A549 (cell line): ENCODE data around the gene PDE6G.

Experiments used
- CBX2 ChIP-seq: fragments of 200-600 bp; sonication (generic); IDR thresholded peaks from 2 replicates; pipeline ENCODE4 v1.6.1; 2016; ENCODE audit warnings: low read depth, mild to moderate bottlenecking, borderline replicate concordance
- KDM1A ChIP-seq: fragments of 200-600 bp; sonication (generic); IDR thresholded peaks from 2 replicates; pipeline ENCODE4 v1.6.1; 2016; ENCODE audit warnings: low read depth, mild to moderate bottlenecking
- MAFK ChIP-seq: fragments of 450-650 bp; IDR thresholded peaks from 2 replicates; pipeline ENCODE4 v1.6.1; 2014; ENCODE audit not compliant: partially characterized antibody
- POLR2A ChIP-seq: IDR thresholded peaks from 2 replicates; pipeline ENCODE4 v1.6.1; 2012; ENCODE audit warnings: mild to moderate bottlenecking, low read length
- POLR2AphosphoS2 ChIP-seq: conservative IDR thresholded peaks from 2 replicates; pipeline ENCODE4 v1.6.1; 2012; ENCODE audit warnings: low read length, improper control_type of control experiment, inconsistent platforms
- RFX5 ChIP-seq: fragments of 450-650 bp; IDR thresholded peaks from 2 replicates; pipeline ENCODE4 v1.7.1; 2014; ENCODE audit warnings: antibody characterized with exemption, mild to moderate bottlenecking, moderate library complexity
- TF ChIP-seq, protein P1 (sequence below): fragments of >200 bp; sonication (Bioruptor Twin); formaldehyde crosslinking; IDR thresholded peaks from 3 replicates; pipeline ENCODE4 v1.5.1; 2016
- TF ChIP-seq, protein P2 (sequence below): fragments of 450-650 bp; IDR thresholded peaks from 2 replicates; pipeline ENCODE4 v1.6.1; 2014; ENCODE audit warnings: antibody characterized with exemption
- TF ChIP-seq, protein P3 (sequence below): IDR thresholded peaks from 2 replicates; pipeline ENCODE4 v1.6.1; 2012

DNA sequence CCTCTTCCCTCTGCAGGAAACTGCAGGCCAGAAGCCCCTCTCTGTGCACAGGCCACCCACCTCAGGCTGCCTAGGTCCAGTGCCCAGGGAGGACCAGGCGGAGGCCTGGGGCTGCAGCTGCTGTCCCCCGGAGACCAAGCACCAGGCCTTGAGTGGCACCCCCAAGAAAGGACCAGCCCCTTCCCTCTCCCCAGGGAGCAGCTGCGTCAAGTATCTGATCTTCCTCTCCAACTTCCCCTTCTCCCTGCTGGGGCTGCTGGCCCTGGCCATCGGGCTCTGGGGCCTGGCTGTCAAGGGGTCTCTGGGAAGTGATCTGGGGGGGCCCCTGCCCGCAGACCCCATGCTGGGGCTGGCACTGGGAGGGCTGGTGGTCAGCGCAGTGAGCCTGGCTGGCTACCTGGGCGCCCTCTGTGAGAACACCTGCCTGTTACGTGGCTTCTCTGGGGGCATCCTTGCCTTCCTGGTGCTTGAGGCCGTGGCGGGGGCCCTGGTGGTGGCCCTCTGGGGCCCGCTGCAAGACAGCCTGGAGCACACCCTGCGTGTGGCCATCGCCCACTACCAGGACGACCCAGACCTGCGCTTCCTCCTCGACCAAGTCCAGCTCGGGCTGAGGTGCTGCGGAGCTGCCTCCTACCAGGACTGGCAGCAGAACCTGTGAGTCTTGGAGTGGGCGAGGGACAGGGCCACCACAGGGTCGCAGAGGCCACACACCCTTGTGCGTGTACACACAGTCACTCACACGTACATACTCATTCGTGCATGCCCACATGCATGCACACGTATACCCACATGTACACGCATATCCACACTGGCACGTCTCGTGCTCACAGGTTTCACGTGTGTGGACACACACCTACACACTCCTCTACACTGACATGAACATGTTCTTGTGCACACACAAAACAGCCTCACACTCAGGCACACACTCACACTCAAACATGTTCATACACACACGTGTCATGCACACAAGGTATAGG lies 11.1 kb downstream of the PDE6G start:
- TF ChIP-seq POLR2A (no peak), RFX5 (no peak), POLR2AphosphoS2 (no peak), CBX2 (no peak), MAFK (no peak), KDM1A (no peak)
- TF ChIP-seq, protein P1, sequence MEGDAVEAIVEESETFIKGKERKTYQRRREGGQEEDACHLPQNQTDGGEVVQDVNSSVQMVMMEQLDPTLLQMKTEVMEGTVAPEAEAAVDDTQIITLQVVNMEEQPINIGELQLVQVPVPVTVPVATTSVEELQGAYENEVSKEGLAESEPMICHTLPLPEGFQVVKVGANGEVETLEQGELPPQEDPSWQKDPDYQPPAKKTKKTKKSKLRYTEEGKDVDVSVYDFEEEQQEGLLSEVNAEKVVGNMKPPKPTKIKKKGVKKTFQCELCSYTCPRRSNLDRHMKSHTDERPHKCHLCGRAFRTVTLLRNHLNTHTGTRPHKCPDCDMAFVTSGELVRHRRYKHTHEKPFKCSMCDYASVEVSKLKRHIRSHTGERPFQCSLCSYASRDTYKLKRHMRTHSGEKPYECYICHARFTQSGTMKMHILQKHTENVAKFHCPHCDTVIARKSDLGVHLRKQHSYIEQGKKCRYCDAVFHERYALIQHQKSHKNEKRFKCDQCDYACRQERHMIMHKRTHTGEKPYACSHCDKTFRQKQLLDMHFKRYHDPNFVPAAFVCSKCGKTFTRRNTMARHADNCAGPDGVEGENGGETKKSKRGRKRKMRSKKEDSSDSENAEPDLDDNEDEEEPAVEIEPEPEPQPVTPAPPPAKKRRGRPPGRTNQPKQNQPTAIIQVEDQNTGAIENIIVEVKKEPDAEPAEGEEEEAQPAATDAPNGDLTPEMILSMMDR: no peak
- TF ChIP-seq, protein P2, sequence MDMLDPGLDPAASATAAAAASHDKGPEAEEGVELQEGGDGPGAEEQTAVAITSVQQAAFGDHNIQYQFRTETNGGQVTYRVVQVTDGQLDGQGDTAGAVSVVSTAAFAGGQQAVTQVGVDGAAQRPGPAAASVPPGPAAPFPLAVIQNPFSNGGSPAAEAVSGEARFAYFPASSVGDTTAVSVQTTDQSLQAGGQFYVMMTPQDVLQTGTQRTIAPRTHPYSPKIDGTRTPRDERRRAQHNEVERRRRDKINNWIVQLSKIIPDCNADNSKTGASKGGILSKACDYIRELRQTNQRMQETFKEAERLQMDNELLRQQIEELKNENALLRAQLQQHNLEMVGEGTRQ: no peak
- TF ChIP-seq, protein P3, sequence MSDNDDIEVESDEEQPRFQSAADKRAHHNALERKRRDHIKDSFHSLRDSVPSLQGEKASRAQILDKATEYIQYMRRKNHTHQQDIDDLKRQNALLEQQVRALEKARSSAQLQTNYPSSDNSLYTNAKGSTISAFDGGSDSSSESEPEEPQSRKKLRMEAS: no peak
